Measurements from ENCODE around the gene CSRP3. TPM values are rescaled to one million over a fixed set of nuclear protein-coding genes. Genes with fewer than 3 reads are reported as not detected.

The CSRP3 gene
- total and polyA plus RNA-seq, 7 donors: 35.9 to 1,082 (median 710) TPM

DNA sequence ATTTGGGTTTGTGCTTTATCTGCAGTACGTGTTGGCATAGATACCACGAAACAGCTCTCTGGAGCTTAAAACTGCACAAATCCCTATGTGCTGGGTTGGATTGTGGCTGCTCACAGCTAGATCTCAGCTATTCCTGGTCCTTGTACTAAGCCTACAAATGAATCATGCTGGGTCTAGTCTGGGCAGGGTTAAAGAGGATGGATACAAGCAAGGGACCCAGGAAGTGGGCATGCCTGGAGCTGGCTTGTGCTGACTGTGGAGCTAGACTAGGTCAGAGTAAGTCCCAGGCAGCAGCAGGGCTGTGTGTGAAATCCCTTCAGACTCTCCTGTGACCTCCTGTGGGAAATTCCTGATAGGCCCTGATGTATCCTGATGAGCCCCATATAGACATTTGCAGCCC lies 42.8 kb upstream of the CSRP3 start:
- Histone ChIP-seq H3K36me3 (ENCODE audit: insufficient read depth in 1 of 2, low read depth in 1 of 2) (no peaks in the 10 kb centered on the region), H3K4me1 (peaks cover 10% of the 10 kb centered on the region), H3K27me3 (ENCODE audit: insufficient read depth in 3 of 3, low read length in 2 of 3) (peaks cover 0 to 27% (median 9%) of the 10 kb centered on the region in 3 donors), H3K9me3 (no peaks in the 10 kb centered on the region), H3K27ac (no peak overlapping the region), H3K4me3 (no peak overlapping the region)
- WGBS, 3 donors: 81 to 100% (median 87%) methylated on average over 2 of the region's 2 CpGs
- no peak for DNase-seq
- TF ChIP-seq, protein P1, sequence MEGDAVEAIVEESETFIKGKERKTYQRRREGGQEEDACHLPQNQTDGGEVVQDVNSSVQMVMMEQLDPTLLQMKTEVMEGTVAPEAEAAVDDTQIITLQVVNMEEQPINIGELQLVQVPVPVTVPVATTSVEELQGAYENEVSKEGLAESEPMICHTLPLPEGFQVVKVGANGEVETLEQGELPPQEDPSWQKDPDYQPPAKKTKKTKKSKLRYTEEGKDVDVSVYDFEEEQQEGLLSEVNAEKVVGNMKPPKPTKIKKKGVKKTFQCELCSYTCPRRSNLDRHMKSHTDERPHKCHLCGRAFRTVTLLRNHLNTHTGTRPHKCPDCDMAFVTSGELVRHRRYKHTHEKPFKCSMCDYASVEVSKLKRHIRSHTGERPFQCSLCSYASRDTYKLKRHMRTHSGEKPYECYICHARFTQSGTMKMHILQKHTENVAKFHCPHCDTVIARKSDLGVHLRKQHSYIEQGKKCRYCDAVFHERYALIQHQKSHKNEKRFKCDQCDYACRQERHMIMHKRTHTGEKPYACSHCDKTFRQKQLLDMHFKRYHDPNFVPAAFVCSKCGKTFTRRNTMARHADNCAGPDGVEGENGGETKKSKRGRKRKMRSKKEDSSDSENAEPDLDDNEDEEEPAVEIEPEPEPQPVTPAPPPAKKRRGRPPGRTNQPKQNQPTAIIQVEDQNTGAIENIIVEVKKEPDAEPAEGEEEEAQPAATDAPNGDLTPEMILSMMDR (IDR thresholded peaks at IDR 0.05): no peak
- no peak for ATAC-seq
- intact Hi-C loops (cut with DNase I): loop anchor here in 1 of 2 donors (10.0 kb wide), 1 partner anchor 60 kb away; no protein-coding TSS in a partner anchor

DNA sequence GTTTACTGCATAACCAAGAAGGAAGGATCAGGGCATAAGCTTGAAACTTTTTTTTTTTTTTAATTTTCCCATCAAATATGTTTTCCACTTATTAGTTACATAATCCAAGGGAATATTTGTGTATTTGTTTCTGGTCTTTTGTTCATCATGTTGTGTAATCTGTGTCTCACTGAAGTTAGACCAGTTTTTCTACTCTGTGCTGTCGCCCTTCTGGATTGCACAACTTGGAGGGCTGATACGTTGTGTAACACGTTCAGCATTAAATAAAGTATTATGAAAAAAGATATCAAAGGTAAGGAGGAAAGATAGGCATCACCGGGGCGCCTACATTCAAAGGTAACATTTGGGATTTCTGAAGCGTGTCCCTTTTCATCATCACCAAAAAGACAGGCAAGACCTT lies 42.3 kb upstream of the CSRP3 start:
- no peaks in the 10 kb centered on the region for H3K9me3 ChIP-seq
- 83 to 88% (median 87%) methylated on average over 6 of the region's 6 CpGs for WGBS, 3 donors
- DNase-seq (no peak), ATAC-seq (no peak)
- peaks cover 10% of the 10 kb centered on the region for H3K4me1 ChIP-seq
- H3K4me3 ChIP-seq: no peak overlapping the region
- no peaks in the 10 kb centered on the region for H3K36me3 ChIP-seq (ENCODE audit: insufficient read depth in 1 of 2, low read depth in 1 of 2)
- peaks cover 0 to 27% (median 9%) of the 10 kb centered on the region in 3 donors for H3K27me3 ChIP-seq (ENCODE audit: insufficient read depth in 3 of 3, low read length in 2 of 3)
- no peak overlapping the region for H3K27ac ChIP-seq
- TF ChIP-seq, protein P1 (IDR thresholded peaks at IDR 0.05): no peak
- intact Hi-C loops (cut with DNase I): loop anchor here in 1 of 2 donors (10.0 kb wide), 1 partner anchor 59 kb away; no protein-coding TSS in a partner anchor

DNA sequence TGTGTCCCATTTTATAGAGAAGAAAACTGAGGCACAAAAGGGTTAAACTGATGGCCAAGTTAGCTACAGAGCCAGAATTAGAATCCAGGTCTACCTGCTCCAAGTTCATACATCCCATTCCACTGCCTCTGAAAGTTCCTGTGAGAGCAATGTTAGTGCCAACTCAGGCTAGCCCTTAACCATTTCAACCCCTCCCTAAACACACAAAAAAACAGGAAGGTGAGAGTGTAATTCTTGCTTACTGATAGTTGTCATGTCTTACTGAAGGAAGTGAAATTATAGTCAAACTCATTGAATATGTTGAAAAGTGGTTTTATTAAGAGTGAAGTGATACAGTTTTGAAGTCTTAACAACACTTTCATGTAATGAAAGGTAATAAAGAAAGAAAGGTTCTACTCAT lies 41.8 kb upstream of the CSRP3 start:
- H3K9me3 ChIP-seq: no peaks in the 10 kb centered on the region
- intact Hi-C loops (cut with DNase I): loop anchor here in 1 of 2 donors (10.0 kb wide), 1 partner anchor 59 kb away; no protein-coding TSS in a partner anchor
- ATAC-seq (no peak), DNase-seq (no peak)
- H3K4me1 ChIP-seq: peaks cover 10% of the 10 kb centered on the region
- peaks cover 0 to 27% (median 9%) of the 10 kb centered on the region in 3 donors for H3K27me3 ChIP-seq (ENCODE audit: insufficient read depth in 3 of 3, low read length in 2 of 3)
- TF ChIP-seq, protein P1 (IDR thresholded peaks at IDR 0.05): no peak
- H3K36me3 ChIP-seq (ENCODE audit: insufficient read depth in 1 of 2, low read depth in 1 of 2): no peaks in the 10 kb centered on the region
- H3K4me3 ChIP-seq: no peak overlapping the region
- no peak overlapping the region for H3K27ac ChIP-seq

DNA sequence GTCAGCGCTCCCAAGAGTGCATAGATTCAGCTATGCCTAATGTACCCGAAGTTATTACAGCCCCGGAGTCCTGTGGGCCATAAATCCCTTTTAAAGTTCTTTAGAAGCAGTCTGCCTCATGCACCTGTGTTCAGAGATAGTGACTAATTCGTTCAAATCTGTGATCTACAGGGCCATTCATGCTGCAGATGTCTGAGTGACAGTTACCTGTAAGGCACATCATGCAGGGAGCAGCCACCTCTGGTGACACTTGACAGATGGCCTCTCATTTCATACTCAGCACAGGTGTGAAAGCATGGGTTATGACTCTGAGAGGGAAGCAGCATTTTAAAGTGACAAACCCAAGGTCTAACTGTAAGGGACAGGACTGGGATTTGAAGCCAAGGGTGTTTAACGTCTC lies 41.4 kb upstream of the CSRP3 start:
- H3K4me3 ChIP-seq: no peak overlapping the region
- H3K36me3 ChIP-seq (ENCODE audit: insufficient read depth in 1 of 2, low read depth in 1 of 2): no peaks in the 10 kb centered on the region
- H3K9me3 ChIP-seq: no peaks in the 10 kb centered on the region
- H3K27me3 ChIP-seq (ENCODE audit: insufficient read depth in 3 of 3, low read length in 2 of 3): peaks cover 0 to 27% (median 9%) of the 10 kb centered on the region in 3 donors
- peaks cover 10% of the 10 kb centered on the region for H3K4me1 ChIP-seq
- TF ChIP-seq, protein P1 (IDR thresholded peaks at IDR 0.05): no peak
- DNase-seq: no peak
- 73 to 84% (median 75%) methylated on average over 5 of the region's 5 CpGs for WGBS, 3 donors
- H3K27ac ChIP-seq: no peak overlapping the region
- intact Hi-C loops (cut with DNase I): loop anchor here in 1 of 2 donors (10.0 kb wide), 1 partner anchor 58 kb away; no protein-coding TSS in a partner anchor
- ATAC-seq: no peak

All from psoas muscle (tissue), 8 donors.